ENCODE data around the gene ETV2.
A peak's percentile ranks its signal among the peaks of the same experiment; 100 is the strongest.

The ETV2 gene

GRCh38 chr19:35642312-35642711 lies 767 bp downstream of the ETV2 start:
- DNase-seq (ENCODE audit: low read depth): no peak
- TF ChIP-seq, protein P1, sequence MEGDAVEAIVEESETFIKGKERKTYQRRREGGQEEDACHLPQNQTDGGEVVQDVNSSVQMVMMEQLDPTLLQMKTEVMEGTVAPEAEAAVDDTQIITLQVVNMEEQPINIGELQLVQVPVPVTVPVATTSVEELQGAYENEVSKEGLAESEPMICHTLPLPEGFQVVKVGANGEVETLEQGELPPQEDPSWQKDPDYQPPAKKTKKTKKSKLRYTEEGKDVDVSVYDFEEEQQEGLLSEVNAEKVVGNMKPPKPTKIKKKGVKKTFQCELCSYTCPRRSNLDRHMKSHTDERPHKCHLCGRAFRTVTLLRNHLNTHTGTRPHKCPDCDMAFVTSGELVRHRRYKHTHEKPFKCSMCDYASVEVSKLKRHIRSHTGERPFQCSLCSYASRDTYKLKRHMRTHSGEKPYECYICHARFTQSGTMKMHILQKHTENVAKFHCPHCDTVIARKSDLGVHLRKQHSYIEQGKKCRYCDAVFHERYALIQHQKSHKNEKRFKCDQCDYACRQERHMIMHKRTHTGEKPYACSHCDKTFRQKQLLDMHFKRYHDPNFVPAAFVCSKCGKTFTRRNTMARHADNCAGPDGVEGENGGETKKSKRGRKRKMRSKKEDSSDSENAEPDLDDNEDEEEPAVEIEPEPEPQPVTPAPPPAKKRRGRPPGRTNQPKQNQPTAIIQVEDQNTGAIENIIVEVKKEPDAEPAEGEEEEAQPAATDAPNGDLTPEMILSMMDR (conservative IDR thresholded peaks at IDR 0.05; ENCODE audit: low read depth, low read length): no peak
- no peak overlapping the region for H3K4me3 ChIP-seq (ENCODE audit: low read depth, low read length)

DNA sequence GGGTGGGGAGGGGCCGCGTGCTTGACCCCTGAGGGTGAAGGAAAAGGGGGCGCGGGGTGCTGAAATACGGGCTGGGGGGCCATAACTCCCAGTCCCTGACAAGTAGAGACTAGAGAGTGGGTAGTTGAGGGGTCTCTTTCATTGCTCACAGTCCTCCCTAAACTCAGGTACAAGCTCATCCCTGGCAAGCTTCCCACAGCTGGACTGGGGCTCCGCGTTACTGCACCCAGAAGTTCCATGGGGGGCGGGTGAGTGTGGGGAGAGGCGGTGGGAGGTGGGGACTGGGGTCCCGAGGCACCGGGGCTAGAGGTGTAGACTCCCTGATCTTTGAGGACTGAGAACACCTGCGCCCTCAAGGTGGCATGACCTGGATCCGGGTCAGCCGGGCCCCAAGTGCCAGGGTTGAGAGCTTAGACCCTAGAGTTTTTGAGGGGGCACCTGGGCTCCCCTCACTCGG lies 1.3 kb downstream of the ETV2 start:
- no peak for DNase-seq (ENCODE audit: low read depth)
- TF ChIP-seq, protein P1 (conservative IDR thresholded peaks at IDR 0.05; ENCODE audit: low read depth, low read length): no peak
- peak overlapping the region; percentile 68 for H3K4me3 ChIP-seq (ENCODE audit: low read depth, low read length)

DNA sequence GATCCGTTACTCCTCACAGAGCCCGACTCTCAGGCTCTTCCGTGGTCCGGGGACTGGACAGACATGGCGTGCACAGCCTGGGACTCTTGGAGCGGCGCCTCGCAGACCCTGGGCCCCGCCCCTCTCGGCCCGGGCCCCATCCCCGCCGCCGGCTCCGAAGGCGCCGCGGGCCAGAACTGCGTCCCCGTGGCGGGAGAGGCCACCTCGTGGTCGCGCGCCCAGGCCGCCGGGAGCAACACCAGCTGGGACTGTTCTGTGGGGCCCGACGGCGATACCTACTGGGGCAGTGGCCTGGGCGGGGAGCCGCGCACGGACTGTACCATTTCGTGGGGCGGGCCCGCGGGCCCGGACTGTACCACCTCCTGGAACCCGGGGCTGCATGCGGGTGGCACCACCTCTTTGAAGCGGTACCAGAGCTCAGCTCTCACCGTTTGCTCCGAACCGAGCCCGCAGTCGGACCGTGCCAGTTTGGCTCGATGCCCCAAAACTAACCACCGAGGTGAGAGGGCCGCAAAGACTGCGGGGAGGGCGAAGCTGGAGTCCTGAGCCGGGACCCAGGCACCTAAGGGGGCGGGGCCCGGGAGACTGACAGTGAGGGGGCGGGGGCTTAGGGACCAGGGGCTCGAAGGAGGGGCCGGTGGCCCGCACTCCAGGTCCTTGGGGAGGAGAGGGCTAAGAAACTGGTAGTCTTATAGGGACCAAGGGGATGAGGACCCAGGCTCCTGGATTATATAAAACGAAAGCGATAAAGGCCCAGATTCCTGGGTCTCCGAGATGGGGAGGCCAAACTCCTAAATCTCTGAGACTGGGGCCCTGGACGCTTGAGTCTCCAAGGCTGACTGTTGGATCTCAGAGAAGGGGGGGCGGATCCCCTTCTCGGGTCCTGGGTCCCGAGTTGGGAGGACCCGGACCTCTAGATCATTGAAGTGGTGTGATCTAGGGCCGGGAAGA lies 2.0 kb downstream of the ETV2 start:
- peak overlapping the region; percentile 68 for H3K4me3 ChIP-seq (ENCODE audit: low read depth, low read length)
- TF ChIP-seq, protein P1 (conservative IDR thresholded peaks at IDR 0.05; ENCODE audit: low read depth, low read length): no peak
- DNase-seq (ENCODE audit: low read depth): peak; percentile 82

- H3K4me3 ChIP-seq (ENCODE audit: low read depth, low read length): peak overlapping the region; percentile 68
- TF ChIP-seq, protein P1 (conservative IDR thresholded peaks at IDR 0.05; ENCODE audit: low read depth, low read length): peak; percentile 31
- peak; percentile 97 for DNase-seq (ENCODE audit: low read depth)
Measured at GRCh38 chr19:35644206-35644986, 2.9 kb downstream of the ETV2 start.

GRCh38 chr19:35644987-35645679 lies 3.6 kb downstream of the ETV2 start:
- peak overlapping the region; percentile 68 for H3K4me3 ChIP-seq (ENCODE audit: low read depth, low read length)
- peak; percentile 60 for DNase-seq (ENCODE audit: low read depth)
- TF ChIP-seq, protein P1 (conservative IDR thresholded peaks at IDR 0.05; ENCODE audit: low read depth, low read length): no peak

DNA sequence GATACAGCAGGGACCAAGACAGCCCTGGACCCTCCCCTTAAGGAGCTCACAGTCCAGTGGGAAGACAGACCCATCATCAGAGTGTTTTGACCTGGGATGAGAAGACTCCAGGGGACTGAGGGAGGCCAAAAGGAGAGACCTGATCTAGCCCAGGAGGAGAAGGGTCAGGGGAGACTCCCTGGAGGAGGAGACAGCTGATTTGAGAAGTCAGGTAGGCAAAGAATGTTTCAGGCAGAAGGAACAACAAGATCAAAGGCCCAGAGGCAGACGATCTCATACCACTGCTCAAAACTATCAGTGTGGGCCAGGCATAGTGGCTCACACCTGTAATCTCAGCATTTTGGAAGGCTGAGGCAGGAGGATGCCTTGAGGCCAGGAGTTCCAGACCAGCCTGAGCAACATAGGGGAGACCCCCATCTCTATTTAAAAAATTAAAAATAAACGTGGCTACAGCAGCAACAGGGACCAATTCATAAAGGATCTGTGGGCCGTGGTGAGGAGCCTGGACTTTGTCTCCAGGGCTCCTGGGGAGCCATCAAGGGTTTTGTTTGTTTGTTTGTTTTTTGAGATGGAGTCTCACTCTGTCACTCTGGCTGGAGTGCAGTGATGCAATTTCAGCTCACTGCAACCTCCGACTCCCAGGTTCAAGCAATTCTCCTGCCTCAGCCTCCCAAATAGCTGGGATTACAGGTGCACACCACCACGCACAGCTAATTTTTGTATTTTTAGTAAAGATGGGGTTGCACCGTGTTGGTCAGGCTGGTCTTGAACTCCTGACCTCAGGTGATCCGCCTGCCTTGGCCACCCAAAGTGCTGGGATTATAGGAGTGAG lies 4.4 kb downstream of the ETV2 start:
- TF ChIP-seq, protein P1 (conservative IDR thresholded peaks at IDR 0.05; ENCODE audit: low read depth, low read length): no peak
- H3K4me3 ChIP-seq (ENCODE audit: low read depth, low read length): no peak overlapping the region
- no peak for DNase-seq (ENCODE audit: low read depth)

Data from choroid plexus epithelial cell (primary cell).